Activated effector memory CD4-positive, alpha-beta T cell treated with anti-CD3 and anti-CD28 coated beads, Interleukin-2, amount 50 U/mL, for 16 hours (primary cell): ENCODE data around the gene CLDN14.
"Not testable (repeated sequence)": the region's sequence is repeated elsewhere in the genome, so short reads cannot be mapped to it uniquely, and the experiment has no call there.

Source experiments
- DNase-seq: peaks from one replicate; pipeline ENCODE4 v3.0.0-alpha.2; 2020

The CLDN14 gene

GRCh38 chr21:36499578-36500471, 19.9 kb upstream of the CLDN14 start:
- DNase-seq: peak; percentile 33

GRCh38 chr21:36494557-36494956, 14.6 kb upstream of the CLDN14 start:
- peak; percentile 10 for DNase-seq

DNA sequence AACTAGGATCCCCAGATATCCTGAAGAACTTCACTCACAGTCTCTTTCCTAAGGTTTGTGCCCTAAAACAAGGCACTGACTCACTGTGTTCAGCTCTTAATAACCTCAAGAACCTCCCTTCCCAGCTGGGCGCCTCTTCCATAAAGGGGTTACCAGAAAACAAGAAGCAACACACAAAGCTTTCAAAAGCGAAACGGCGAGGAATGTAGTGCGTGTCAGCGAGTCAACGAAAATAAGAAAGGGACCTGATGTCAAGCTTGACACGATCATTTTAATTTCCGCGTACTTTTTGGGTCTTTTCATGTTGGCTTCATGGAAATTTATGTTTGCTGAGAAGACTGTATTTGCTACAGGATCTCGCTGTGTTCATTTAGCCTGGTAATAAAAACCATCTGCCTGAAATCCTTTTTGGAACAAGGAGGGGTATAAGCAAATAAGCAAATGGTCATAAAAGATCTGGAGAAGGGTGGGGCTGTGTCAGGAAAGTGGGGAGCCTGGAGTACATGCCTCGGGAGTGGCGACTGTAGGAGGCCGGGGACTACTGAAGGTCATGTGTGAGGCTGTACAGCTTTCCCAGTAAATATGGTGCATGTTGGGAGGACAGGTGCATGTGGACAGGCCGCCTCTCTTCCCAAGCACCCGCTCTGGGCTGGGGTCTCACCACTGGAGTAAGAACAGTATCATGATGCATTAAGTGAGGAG, 11.4 kb upstream of the CLDN14 start:
- peak; percentile 33 for DNase-seq

DNA sequence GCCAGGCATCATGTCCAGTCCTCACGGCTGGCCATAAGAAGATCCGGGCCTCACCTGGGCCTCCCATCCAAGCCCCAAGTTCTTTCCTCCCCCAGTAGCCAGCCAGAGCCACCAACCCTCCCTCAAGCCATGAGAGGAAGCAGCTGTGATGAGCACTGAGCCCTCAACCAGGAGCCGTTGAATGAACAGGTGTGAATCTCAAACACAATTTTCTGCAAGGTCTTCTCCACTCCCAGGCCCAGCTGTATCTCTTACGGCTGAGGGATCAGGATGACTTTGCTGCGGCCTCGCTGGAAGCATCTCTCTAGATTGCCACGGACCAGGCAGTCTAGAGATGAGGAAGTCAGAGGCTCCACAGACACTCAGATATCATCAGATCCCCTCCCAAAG, 9.8 kb upstream of the CLDN14 start:
- peak; percentile 25 for DNase-seq

GRCh38 chr21:36489103-36489775, 9.3 kb upstream of the CLDN14 start:
- no peak for DNase-seq

DNA sequence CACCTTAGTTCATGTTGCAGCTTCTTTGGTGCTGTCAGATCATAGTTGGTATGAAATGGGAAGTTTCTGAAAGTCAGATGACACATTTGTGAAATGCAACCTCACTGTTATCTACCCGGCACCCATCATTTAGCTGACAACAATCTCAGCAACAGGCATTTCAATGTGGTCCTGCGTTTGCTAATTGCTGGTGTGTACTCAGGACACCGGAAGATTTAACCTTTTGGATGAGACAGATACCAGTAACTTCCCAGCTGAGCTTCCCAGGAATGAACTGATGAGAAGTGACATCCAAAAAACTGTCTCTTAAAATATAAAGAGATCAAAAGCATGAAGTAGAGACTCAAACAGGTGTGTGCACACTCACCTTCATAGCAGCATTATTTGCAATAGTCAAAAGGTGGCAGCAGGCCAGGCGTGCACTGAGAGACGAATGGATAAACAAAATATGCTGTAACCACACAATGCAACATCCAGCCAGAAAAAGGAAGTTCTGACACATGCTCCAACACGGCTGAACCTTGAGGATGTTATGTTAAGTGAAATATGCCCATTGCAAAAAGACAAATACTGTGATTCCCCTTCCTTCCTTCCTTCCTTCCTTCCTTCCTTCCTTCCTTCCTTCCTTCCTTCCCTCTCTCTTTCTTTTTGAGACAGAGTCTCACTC, 7.9 kb upstream of the CLDN14 start:
- DNase-seq: peak; percentile 39

DNA sequence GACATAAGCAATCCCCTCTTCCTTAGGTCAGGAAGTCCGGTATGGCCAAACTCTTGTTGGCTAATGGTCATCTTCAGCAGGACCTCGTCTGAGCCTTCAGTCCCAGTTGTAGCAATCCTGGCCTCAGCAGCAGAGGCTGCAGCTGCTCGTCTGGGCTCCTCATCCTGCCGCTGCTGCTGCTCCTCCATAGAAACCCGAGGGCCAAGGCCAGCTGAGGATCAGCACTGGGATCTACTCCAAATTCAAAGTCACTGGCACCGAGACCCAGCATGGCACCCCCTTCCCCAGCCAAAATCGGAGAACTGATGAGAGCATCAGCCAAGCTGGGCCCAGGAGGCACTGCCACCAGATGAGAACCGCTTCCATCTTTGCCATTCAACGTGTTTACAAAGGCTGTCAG, 6.3 kb upstream of the CLDN14 start:
- no peak for DNase-seq

GRCh38 chr21:36485476-36485875, 5.6 kb upstream of the CLDN14 start:
- no peak for DNase-seq

DNA sequence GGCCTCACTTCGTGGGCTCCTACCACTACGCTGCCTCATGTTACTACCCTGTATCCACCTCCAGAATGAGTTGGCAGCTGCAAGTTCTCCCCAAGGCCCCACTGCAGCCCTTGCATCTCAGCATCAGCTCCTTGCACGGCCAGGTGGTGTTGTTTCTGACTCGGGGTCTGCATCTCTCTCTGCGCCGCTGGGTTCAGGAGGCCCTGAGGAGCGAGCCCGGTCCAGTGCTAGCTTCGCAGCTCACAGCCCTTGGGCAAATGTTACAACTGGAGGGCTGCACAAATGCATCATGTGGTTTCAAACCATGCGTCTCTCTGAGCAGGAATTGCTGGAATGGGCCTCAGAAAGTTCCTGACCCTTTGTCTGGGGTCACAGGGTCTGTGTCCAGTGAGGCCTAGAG, 3.2 kb upstream of the CLDN14 start:
- DNase-seq: peak; percentile 56

DNA sequence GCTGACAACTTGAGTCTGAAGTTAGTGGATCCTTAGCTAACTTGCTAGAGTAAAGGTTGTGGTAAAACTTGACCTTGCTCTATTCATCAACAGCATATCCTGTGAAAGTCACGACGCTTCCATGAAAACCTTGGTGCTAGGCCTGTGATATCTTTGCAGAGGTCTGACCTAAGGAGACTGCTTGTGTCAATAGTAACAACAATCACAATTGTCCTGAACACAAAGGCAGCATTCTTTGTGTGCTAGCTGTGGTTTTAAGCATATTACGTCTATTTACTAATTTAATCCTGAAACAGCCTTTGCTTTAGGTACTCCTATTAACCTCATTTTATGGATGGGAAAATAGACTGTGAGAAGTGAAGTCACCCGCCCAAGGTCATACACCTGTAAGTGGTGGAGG, 2.8 kb upstream of the CLDN14 start:
- no peak for DNase-seq

DNA sequence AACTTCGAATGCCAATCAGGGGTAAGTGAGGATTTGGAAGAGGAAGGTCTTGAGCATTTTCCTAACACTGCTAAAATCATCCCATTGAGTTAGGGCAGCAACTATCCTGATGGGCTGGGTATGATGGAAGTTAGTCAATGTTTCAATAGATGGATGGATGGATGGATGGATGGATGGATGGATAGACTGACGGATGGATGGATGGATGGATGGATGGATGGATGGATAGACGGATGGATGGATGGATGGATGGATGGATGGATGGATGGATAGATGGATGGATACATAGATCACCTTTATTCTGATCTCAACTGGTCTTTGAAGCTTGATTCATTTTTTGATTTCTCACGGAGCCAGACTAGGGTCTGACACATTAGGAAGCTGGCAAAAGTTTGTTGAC, 2.3 kb upstream of the CLDN14 start:
- DNase-seq: no peak

DNA sequence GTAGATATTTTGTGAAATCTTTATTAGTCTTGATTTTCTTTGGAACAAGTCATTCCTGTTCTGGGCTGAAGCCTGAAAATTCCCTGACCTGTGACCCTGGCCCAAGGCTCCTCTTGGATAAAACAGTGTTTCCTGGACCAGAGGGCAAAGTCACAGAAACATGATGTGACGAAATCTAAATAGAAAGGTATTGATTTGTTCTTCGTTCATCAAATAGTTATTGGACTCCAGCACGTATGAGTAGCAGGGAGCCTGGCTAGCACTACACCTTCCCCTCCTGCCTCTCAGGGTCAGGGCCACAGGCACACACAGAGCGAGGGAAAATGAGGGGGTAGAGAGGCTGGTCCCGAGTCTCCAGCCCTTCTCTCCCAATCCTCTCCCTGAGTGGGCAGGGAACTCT, 1.7 kb upstream of the CLDN14 start:
- DNase-seq: no peak

- peak; percentile 25 for DNase-seq
Measured at GRCh38 chr21:36480618-36481017, 696 bp upstream of the CLDN14 start.

DNA sequence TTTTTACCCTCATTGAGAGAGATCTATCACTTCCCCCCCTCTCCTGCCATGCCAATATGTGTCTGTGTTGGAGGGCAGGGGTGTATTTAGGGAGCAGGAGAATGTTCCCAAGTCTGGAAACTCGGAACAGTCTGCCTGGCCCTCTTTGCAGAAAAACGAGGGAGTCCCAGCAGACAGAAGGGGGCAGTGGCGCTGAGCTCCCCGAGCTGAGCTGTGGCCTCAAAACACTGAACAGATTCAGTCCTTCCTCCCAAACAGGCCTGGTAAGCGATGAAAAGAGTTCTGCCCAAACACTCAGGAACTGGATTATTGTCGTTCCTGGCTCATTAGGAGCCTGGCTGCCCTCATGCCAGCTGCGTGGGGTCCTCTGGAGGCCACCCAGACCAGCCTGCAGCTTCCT, 981 bp downstream of the CLDN14 start:
- peak; percentile 14 for DNase-seq

- peak; percentile 67 for DNase-seq
Measured at GRCh38 chr21:36478207-36478701, 1.7 kb downstream of the CLDN14 start.

DNA sequence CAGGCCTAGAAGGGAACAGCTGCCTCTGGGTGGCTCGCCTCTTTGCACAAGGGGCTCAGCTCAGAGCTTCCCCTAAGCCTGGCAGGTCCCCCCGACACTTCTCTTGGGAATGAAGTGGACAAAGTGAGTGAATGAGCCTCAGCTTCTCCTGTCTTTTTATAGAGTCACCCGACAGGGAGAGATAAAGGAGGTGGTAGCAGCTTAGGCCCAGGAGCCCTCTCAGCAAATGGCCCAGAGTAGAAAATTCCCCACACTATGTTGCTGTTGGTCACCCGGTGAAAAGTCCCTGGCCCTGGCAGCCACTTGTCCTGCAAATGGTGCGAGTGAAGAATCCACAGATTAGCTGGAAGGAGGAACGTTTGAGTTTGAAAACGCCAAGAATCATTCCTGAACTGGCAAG, 2.4 kb downstream of the CLDN14 start:
- DNase-seq: no peak

GRCh38 chr21:36477001-36477400, 2.9 kb downstream of the CLDN14 start:
- no peak for DNase-seq

DNA sequence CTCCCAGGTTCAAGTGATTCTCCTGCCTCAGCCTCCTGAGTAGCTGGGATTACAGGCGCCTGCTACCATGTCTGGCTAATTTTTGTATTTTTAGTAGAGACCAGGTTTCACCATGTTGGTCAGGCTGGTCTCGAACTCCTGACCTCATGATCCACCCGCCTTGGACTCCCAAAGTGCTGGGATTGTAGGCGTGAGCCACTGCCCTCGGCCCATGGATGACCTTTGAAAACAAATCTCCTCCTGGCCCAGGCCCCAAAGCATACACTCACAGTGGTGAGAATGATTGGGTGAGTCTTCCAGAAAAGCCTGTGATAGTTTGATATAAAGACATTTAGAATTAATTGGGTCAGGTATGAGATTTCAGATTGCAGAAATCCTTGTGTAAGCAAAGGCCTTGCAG, 3.4 kb downstream of the CLDN14 start:
- DNase-seq: not testable (repeated sequence)

DNA sequence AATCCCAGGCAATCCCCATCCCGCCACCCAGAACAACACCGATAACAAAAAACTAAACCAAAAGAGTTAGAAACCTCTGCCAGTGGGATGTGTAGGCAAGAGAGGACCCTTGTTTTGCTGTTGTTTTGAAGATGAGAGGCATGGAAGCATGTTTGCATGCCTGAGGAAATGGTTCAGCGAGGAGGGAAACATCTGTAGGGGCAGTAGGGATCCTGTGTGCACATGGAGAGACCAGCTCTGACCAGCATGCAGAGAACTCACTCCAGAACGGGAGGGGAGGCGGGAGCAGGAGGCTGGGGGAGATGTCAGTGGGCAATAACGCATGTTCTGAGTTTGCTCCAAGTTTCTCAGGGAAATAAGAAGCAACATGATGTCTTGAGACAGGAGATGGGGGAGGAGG, 5.3 kb downstream of the CLDN14 start:
- no peak for DNase-seq

GRCh38 chr21:36473203-36473602, 6.7 kb downstream of the CLDN14 start:
- DNase-seq: no peak

GRCh38 chr21:36472377-36472776, 7.5 kb downstream of the CLDN14 start:
- no peak for DNase-seq

- no peak for DNase-seq
Measured at GRCh38 chr21:36471254-36471723, 8.6 kb downstream of the CLDN14 start.

GRCh38 chr21:36470294-36470693, 9.6 kb downstream of the CLDN14 start:
- DNase-seq: no peak
